ENCODE results near the gene SEBOX. TPM values are rescaled to one million over a fixed set of nuclear protein-coding genes. Genes with fewer than 3 reads are reported as not detected.

SEBOX gene
- total RNA-seq, 2 donors from 2014 or later: not detected

DNA sequence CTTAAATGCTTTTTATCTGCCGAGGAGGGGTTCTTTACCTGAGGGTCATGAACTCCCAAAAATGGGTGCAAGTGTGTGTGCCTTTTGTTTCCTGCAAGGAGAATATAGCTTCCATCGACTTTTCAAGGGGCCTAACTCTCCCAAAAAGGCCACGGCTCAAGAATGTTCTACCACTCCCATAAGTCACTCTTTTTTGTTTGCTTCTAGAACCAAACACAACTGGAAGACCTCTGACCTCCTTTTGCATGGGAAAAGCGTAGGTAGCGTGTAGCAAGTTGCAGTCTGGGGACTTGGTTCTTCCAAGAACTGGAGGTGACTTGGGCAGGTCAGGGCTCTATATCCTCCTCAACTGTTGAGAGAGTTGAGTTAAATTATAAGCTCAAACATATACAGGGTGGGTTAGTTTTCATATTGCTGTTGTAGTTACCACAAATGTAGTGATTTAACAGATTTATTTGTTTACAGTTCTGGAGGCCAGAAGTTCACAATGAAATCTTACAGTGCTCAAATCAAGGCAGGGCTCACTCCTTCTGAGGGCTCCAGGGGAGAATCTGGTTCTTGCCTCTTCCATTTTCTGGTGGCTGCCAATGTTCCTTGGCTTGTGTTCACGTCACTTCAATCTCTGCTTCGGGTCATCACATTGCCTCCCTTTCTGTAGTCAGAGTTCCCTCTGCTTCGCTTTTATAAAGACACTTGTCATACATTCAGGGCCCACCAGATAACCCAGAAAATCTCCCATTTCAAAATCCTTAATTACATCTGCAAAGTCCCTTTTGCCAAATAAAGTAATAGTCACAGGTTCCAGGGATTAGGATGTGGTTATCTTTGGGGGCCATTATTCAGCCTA lies 44.6 kb downstream of the SEBOX start:
- TF ChIP-seq POLR2A (IDR thresholded peaks at IDR 0.05): no peak
- TF ChIP-seq CTCF (IDR thresholded peaks at IDR 0.05): no peak
- H3K27me3 ChIP-seq: no peaks in the 10 kb centered on the region
- whole genome bisulfite sequencing, 2 donors: 32% methylated on average over 8 of the region's 8 CpGs
- intact Hi-C loops (cut with DNase I): no loop called here
- DNase-seq (no peak), ATAC-seq (no peak)
- H3K9me3 ChIP-seq: no peaks in the 10 kb centered on the region
- peak overlapping the region; percentile 12 to 14 for H3K4me3 ChIP-seq
- peaks cover 81% of the 10 kb centered on the region for H3K4me1 ChIP-seq
- no peaks in the 10 kb centered on the region for H3K36me3 ChIP-seq (replicated peaks in 1 of 2; ENCODE audit: insufficient read depth in 1 of 2, low read depth in 2 of 2)
- peak overlapping the region; percentile 89 to 95 (median 89) for H3K27ac ChIP-seq

GRCh38 chr17:28319598-28319935 lies 45.4 kb downstream of the SEBOX start:
- Histone ChIP-seq H3K9me3 (no peaks in the 10 kb centered on the region), H3K4me3 (peak overlapping the region; percentile 12 to 14), H3K27ac (peak overlapping the region; percentile 89 to 95 (median 89)), H3K4me1 (peaks cover 72% of the 10 kb centered on the region), H3K27me3 (no peaks in the 10 kb centered on the region), H3K36me3 (replicated peaks in 1 of 2; ENCODE audit: insufficient read depth in 1 of 2, low read depth in 2 of 2) (no peaks in the 10 kb centered on the region)
- intact Hi-C loops (cut with DNase I): no loop called here
- WGBS, 2 donors: 2 to 3% methylated on average over 7 of the region's 7 CpGs
- DNase-seq: peak in 1 of 4 donors; percentile 53
- no peak for ATAC-seq
- TF ChIP-seq CTCF (IDR thresholded peaks at IDR 0.05): no peak
- TF ChIP-seq POLR2A (IDR thresholded peaks at IDR 0.05): no peak

DNA sequence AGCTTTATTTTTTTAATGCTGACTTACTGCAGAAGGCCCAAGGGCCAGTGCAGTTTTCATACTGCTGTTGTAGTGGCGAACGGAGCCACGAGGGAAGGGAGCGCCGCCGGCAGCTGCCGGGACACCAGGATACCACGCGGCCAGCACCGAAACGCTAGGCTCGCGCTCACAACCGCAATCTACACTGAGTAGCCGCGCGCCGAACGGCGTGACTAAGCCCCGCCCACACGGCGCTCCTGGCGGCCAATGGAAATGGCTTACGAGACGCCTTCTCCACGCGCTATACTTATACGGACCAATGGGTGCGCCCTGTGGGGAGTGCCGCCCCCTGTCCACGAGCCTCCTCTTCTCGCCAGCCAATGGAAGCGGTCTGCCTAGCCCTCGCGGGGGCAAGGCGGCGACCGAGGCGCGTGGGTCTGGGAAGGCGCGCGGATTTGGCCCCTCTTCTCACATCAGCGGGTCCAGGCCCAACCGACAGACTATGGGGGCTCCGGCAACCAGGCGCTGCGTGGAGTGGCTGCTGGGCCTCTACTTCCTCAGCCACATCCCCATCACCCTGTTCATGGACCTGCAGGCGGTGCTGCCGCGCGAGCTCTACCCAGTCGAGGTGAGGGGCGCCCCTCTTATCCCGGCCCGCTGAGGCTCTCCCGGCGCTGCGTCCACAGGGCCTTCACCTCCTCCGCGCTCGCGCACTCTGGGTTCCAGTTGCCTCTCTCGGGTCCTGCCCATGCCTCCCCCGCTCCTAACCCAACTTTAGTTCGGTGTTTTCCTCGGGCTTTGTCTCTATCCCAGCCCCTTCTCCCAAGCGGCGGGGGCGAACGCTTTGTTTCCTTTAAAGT lies 46.0 kb downstream of the SEBOX start, which contains the start of gene TMEM97:
Gene TMEM97 (plus strand): TSS at position 442 of the 839 bp plus-strand sequence. CDS start 40 bp downstream, at position 482.
- H3K4me1 ChIP-seq: peaks cover 68% of the 10 kb centered on the region
- intact Hi-C loops (cut with DNase I): no loop called here
- H3K4me3 ChIP-seq: peak within 1 kb of the TSS; percentile 12 to 14
- peak within 1 kb of the TSS; percentile 89 to 95 (median 89) for H3K27ac ChIP-seq
- ATAC-seq (peak; percentile 98), DNase-seq (peak; percentile 98 to 99 (median 98))
- H3K9me3 ChIP-seq: no peaks in the 10 kb centered on the region
- WGBS, 2 donors: 0 to 1% methylated on average over 19 to 72 of the region's 72 CpGs
- no peaks in the 10 kb centered on the region for H3K36me3 ChIP-seq (replicated peaks in 1 of 2; ENCODE audit: insufficient read depth in 1 of 2, low read depth in 2 of 2)
- peak; percentile 86 to 93 (median 89) for TF ChIP-seq POLR2A (IDR thresholded peaks at IDR 0.05)
- peak in 2 of 7 experiments; percentile 17 to 25 for TF ChIP-seq CTCF (IDR thresholded peaks at IDR 0.05)
- no peaks in the 10 kb centered on the region for H3K27me3 ChIP-seq

- TF ChIP-seq POLR2A (IDR thresholded peaks at IDR 0.05) (no peak), CTCF (IDR thresholded peaks at IDR 0.05) (no peak)
- 8 to 12% methylated on average over 39 to 40 of the region's 40 CpGs for WGBS, 2 donors
- peak; percentile 1 for ATAC-seq
- Histone ChIP-seq H3K27me3 (no peaks in the 10 kb centered on the region), H3K27ac (peak overlapping the region; percentile 25 to 95 (median 89)), H3K4me3 (peak overlapping the region in 1 of 2 donors; percentile 13), H3K9me3 (no peaks in the 10 kb centered on the region), H3K4me1 (peaks cover 68% of the 10 kb centered on the region), H3K36me3 (replicated peaks in 1 of 2; ENCODE audit: insufficient read depth in 1 of 2, low read depth in 2 of 2) (no peaks in the 10 kb centered on the region)
- DNase-seq: no peak
- intact Hi-C loops (cut with DNase I): no loop called here
These were observed 46.8 kb downstream of the SEBOX start for GRCh38 chr17:28317966-28318758.
